GM19463 (cell line): ENCODE results near the gene MIA2.

Experiments used
- ATAC-seq: cut with Tn5 transposase; IDR thresholded peaks from one replicate; pipeline ENCODE4 v1.9.1; 2021; ENCODE audit warnings: mild to moderate bottlenecking, moderate library complexity; ENCODE audit not compliant: unreplicated experiment

MIA2 gene

GRCh38 chr14:39432179-39432618 lies 198.5 kb downstream of the MIA2 start, which contains the start of gene FBXO33:
TSS of gene FBXO33 (minus strand) at chr14:39432433. CDS start at chr14:39432162, 271 bp downstream.
- peak; percentile 76 for ATAC-seq

GRCh38 chr14:39432619-39433451 lies 199.1 kb downstream of the MIA2 start:
- ATAC-seq = peak; percentile 61

GRCh38 chr14:39433452-39433813 lies 199.7 kb downstream of the MIA2 start:
- no peak for ATAC-seq

- no peak for ATAC-seq
These were observed 200.7 kb downstream of the MIA2 start for GRCh38 chr14:39434401-39434800.

GRCh38 chr14:39435241-39435640 lies 201.5 kb downstream of the MIA2 start:
- ATAC-seq = no peak
